ENCODE data around the gene SLC24A4. TPM values are rescaled to one million over a fixed set of nuclear protein-coding genes. Genes with fewer than 3 reads are reported as not detected.

SLC24A4 gene
- total RNA-seq, 1 donor, result not detected

GRCh38 chr14:92425101-92425500 lies 102.1 kb downstream of the SLC24A4 start:
- DNase-seq (ENCODE audit: low read depth), result peak; percentile 42
- no peak for TF ChIP-seq CTCF (IDR thresholded peaks at IDR 0.05; ENCODE audit: insufficient read depth, low read length)
- H3K4me3 ChIP-seq (ENCODE audit: low read depth, low read length), result no peak overlapping the region

GRCh38 chr14:92426237-92426636 lies 103.3 kb downstream of the SLC24A4 start:
- DNase-seq (ENCODE audit: low read depth), result peak; percentile 76
- H3K4me3 ChIP-seq (ENCODE audit: low read depth, low read length), result no peak overlapping the region
- TF ChIP-seq CTCF (IDR thresholded peaks at IDR 0.05; ENCODE audit: insufficient read depth, low read length), result no peak

DNA sequence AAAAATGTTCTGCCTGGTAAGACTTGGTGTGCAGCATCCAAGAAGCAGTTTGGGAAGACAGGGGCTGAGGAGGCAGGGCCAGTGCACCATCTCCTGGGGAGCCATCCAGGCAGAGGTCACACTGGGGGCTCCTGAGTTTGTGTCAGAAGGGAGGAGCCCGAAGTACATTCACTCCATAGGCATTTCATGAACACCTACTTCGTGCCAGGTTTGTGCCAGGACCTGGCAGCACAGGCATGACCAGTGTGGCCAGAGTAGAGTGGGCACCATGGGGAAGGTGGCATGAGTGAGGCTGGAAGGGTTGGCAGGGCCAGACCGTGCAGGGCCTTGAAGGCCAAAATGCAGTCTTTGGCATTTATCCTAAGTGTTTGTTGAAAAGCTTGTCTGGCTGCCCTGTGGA lies 104.1 kb downstream of the SLC24A4 start:
- no peak for TF ChIP-seq CTCF (IDR thresholded peaks at IDR 0.05; ENCODE audit: insufficient read depth, low read length)
- DNase-seq (ENCODE audit: low read depth), result peak; percentile 3

DNA sequence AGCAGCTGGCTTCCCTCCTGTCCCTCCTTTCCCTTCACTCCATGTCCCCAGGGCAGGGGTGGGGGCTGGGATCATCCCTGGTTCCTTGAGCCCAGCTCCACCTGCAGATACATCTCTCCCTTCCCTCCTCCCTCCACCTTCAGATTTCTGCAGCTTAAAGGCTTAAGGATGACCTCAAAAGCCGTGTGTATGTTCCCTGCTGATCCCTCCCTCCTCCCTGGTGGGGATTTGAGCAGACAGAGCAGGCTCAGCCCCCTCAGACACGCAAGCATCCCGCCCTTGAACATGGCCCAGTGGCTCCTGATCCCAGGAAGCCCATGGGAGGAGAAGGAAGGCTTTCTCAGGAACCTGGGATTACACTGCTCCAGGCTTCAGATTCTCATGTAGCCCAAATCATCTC lies 107.7 kb downstream of the SLC24A4 start:
- no peak overlapping the region for H3K4me3 ChIP-seq (ENCODE audit: low read depth, low read length)
- no peak for DNase-seq (ENCODE audit: low read depth)
- TF ChIP-seq CTCF (IDR thresholded peaks at IDR 0.05; ENCODE audit: insufficient read depth, low read length), result no peak

More for the DNA sequence above, 104.1 kb downstream of the SLC24A4 start:
- no peak overlapping the region for H3K4me3 ChIP-seq (ENCODE audit: low read depth, low read length)

- DNase-seq (ENCODE audit: low read depth), result no peak
- TF ChIP-seq CTCF (IDR thresholded peaks at IDR 0.05; ENCODE audit: insufficient read depth, low read length), result no peak
- H3K4me3 ChIP-seq (ENCODE audit: low read depth, low read length), result no peak overlapping the region
Observed at GRCh38 chr14:92431199-92431725, 108.3 kb downstream of the SLC24A4 start.

GRCh38 chr14:92433407-92433806 lies 110.4 kb downstream of the SLC24A4 start:
- no peak for DNase-seq (ENCODE audit: low read depth)

More at GRCh38 chr14:92433407-92433806, 110.4 kb downstream of the SLC24A4 start:
- H3K4me3 ChIP-seq (ENCODE audit: low read depth, low read length), result no peak overlapping the region
- TF ChIP-seq CTCF (IDR thresholded peaks at IDR 0.05; ENCODE audit: insufficient read depth, low read length), result no peak

Measured in fibroblast of the aortic adventitia (primary cell).